BJ (cell line): Measurements from ENCODE around the gene CTTN. TPM values are rescaled to one million over a fixed set of nuclear protein-coding genes. Genes with fewer than 3 reads are reported as not detected.

Experiments
- CTCF ChIA-PET: fragments of 350-600 bp; formaldehyde crosslinking; extraction: SDS; loops from one replicate; lab custom pipeline; 2021; ENCODE audit warnings: antibody characterized with exemption, inconsistent platforms; lab: Yijun Ruan, JAX
- POLR2A ChIA-PET: fragments of 300-600 bp; sonication (Branson Sonifier 250); formaldehyde crosslinking; extraction: SDS; loops from one replicate; lab custom pipeline; 2021; ENCODE audit warnings: antibody characterized with exemption; lab: Charles Lee
- DNase-seq: peaks from one replicate; pipeline ENCODE4 v3.0.0-alpha.2; 2011; ENCODE audit warnings: low read depth
- H3K27me3 ChIP-seq: 2 replicates; pipeline ENCODE4 v1.6.0; 2011; ENCODE audit warnings: low read length; ENCODE audit not compliant: control insufficient read depth, insufficient read depth
- H3K36me3 ChIP-seq: 2 replicates; pipeline ENCODE4 v1.5.1; 2011; ENCODE audit warnings: low read length; ENCODE audit not compliant: control insufficient read depth, insufficient read depth
- H3K4me3 ChIP-seq: 2 replicates; pipeline ENCODE4 v1.5.1; 2011; ENCODE audit warnings: low read depth, mild to moderate bottlenecking, control low read depth, low read length
- polyA plus RNA-seq: library from polyadenylated mRNA; depleted of rRNA; stranded (reverse); fragments of >200 nt; gene quantifications from 2 replicates; pipeline ENCODE4 v1.2.3, GENCODE V29; 2011
- TF ChIP-seq, protein P1 (sequence below): IDR thresholded peaks from 2 replicates; pipeline ENCODE4 v1.5.1; 2011; ENCODE audit warnings: low read depth, mild to moderate bottlenecking, control low read depth, inconsistent platforms, low read length, moderate library complexity; ENCODE audit not compliant: insufficient read depth

Gene CTTN
- polyA plus RNA-seq, 1 experiment, result 166 TPM

DNA sequence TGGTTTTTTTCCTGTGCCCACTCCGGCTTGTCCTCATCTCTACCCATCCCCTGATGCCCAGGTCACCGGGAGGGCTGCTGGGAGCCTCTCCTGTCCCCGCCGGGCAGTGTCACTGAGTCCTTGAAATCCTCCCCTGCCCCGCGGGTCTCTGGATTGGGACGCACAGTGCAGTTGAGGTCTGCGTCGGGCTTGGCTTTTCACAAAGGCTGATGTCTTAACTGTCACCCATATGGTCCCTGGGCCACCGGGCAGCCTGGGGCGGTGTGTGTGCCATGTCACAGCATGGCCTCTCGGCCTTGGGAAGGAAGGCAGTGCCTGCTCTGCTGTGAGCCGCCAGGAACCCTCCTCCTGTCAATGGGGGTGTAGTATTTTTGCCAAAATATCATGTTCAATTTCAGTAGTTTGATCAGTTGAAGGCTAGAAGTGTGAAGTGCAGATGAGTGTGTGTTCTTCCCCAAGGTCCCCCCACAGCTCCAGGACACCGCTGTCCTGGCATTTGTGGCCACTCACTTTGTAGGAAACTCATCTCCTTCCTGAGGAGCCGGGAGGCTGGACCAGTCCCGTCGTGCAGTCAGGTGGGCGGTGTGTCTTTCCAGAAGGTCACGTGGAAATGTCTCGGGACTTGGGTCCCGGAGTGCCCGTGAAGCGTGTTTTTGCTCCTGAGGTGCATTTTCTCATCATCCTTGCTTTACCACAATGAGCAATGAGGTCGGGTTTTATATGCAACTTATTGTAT lies 37.6 kb downstream of the CTTN start:
- Histone ChIP-seq H3K27me3 (no peaks in the 10 kb centered on the region), H3K36me3 (peaks cover 48% of the 10 kb centered on the region), H3K4me3 (no peak overlapping the region)
- TF ChIP-seq, protein P1, sequence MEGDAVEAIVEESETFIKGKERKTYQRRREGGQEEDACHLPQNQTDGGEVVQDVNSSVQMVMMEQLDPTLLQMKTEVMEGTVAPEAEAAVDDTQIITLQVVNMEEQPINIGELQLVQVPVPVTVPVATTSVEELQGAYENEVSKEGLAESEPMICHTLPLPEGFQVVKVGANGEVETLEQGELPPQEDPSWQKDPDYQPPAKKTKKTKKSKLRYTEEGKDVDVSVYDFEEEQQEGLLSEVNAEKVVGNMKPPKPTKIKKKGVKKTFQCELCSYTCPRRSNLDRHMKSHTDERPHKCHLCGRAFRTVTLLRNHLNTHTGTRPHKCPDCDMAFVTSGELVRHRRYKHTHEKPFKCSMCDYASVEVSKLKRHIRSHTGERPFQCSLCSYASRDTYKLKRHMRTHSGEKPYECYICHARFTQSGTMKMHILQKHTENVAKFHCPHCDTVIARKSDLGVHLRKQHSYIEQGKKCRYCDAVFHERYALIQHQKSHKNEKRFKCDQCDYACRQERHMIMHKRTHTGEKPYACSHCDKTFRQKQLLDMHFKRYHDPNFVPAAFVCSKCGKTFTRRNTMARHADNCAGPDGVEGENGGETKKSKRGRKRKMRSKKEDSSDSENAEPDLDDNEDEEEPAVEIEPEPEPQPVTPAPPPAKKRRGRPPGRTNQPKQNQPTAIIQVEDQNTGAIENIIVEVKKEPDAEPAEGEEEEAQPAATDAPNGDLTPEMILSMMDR, result no peak
- ChIA-PET POLR2A (no interaction called here), CTCF (no interaction called here)
- no peak for DNase-seq

DNA sequence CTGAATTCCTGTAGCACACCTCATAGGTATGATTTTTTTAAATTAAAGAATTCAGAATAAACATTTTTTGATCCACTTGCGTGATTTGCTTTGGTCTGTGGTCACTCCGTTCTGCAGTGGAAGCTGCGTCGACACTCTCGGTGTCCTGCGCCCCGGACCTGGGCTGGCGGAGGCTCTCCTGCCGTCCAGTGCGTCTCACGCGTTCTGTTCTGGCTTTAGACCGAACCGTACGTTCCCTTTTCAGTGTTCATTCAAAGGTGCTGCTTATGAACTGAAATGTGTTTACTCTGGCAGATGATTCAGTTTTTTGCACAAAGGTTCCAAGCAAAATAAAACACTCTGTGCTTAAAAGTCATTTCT lies 38.2 kb downstream of the CTTN start:
- ChIA-PET CTCF (no interaction called here), POLR2A (no interaction called here)
- Histone ChIP-seq H3K4me3 (no peak overlapping the region), H3K36me3 (peaks cover 44% of the 10 kb centered on the region), H3K27me3 (no peaks in the 10 kb centered on the region)
- TF ChIP-seq, protein P1, result no peak
- no peak for DNase-seq

DNA sequence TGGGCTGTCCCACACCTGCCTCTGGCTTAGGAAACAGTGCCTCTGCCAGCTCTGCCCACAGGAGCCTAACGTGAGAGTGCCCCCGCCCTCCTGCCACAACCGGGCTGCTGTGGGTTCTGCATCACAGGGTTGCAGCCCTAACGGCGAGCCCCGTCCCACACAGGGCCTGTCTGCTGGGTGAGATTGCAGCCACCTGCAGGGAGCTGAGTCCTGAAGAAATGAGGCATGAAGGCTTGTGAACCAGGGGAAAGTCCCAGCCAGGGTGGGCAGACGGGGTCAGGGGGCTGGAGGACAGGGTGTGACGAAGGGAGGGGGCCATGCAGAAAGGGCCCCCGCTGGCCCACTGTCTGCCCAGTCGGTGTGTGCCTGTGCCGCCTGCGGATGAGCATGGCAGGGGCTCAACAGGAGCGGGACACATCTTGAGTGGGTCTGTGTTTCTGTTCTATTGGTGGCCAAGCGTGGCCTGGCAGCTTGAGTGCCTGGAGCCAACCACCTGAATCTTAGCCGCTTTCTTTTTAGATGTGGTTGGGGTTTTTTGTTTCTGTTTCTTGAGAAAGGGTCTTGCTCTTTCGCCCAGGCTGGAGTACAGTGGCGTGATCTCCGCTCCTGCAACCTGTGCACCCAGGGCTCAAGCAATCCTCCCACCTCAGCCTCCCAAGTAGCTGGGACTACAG lies 38.9 kb downstream of the CTTN start:
- peaks cover 36% of the 10 kb centered on the region for H3K36me3 ChIP-seq
- DNase-seq, result no peak
- POLR2A ChIA-PET, result no interaction called here

DNA sequence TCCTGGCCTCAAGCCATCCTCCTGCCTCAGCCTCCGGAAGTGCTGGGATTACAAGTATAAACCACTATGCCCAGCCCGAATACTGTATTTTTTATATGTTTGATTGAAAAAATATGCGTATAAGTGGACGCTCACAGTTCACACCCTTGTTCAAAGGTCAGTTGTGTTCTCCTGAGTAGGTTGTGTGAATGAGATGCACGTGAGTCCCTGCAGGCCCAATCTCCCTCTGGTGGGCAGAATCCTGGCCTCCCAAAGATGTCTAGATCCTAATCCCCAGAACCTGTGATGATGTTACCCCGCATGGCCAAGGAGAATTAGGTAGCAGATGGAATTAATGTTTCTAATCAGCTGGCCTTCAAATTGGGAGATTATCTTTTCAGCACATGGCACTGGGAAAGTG lies 41.9 kb downstream of the CTTN start:
- TF ChIP-seq, protein P1, result 0 out of 2 replicates have a peak, but pooled peaks have one; percentile 7
- peaks cover 18% of the 10 kb centered on the region for H3K36me3 ChIP-seq
- POLR2A ChIA-PET, result no interaction called here

More for the DNA sequence above, 38.9 kb downstream of the CTTN start:
- no peaks in the 10 kb centered on the region for H3K27me3 ChIP-seq
- no peak overlapping the region for H3K4me3 ChIP-seq
- TF ChIP-seq, protein P1, result no peak
- CTCF ChIA-PET, result no interaction called here

DNA sequence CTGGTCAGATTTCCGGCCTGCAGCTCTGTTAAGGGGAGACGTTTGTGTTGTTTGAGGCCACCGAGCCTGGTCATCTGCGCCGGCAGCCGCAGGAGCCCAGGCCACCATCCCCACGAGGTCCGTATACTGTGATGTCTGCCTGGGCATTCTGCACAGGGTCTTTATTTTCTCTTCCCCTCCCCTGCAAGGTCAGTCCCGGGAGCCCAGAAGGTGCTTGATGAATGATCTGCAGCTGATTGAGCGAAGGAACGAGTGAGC lies 45.4 kb downstream of the CTTN start:
- no peak for DNase-seq
- TF ChIP-seq, protein P1, result no peak
- POLR2A ChIA-PET, result no interaction called here
- CTCF ChIA-PET, result interaction anchor here (0.7 to 1.4 kb wide), 2 partner anchors 320 to 385 kb away, joined by 3 read pairs; no protein-coding TSS in a partner anchor
- Histone ChIP-seq H3K27me3 (no peaks in the 10 kb centered on the region; the same call in 1 of the 2 replicates), H3K36me3 (no peaks in the 10 kb centered on the region), H3K4me3 (no peak overlapping the region)

More for the DNA sequence above, 41.9 kb downstream of the CTTN start:
- Histone ChIP-seq H3K27me3 (no peaks in the 10 kb centered on the region), H3K4me3 (no peak overlapping the region)
- CTCF ChIA-PET, result interaction anchor here (0.6 to 1.4 kb wide), 2 partner anchors 211 to 296 kb away, joined by 3 to 4 read pairs; no protein-coding TSS in a partner anchor
- DNase-seq, result no peak
